ENCODE results near the gene ACSL3.

DNA sequence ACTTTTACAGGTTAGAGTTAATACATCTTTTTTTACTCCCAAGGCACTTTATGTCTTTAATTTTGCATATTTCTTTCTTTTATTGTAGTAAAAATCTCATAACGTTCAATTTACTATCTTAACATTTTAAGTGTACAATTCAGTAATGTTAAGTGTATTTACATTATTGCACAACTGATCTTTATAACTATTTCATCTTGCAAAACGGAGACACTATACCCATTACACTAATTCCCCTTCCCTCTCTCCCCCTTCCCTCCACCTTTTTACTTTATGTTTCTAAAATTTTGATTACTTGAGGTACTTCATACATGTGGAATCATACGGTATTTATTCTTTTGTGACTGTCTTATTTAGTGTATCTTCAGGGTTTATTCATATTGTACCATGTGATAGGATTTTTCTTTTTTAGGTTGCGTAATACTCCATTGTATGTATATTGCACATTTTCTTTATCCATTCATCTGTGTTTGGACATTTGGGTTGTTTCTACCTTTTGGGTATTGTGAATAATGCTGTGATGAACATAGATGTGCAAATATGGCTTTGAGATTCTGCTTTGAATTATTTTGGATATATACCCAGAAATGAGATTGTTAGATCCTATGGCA, 75.0 kb downstream of the ACSL3 start:
- TF ChIP-seq, protein P1, sequence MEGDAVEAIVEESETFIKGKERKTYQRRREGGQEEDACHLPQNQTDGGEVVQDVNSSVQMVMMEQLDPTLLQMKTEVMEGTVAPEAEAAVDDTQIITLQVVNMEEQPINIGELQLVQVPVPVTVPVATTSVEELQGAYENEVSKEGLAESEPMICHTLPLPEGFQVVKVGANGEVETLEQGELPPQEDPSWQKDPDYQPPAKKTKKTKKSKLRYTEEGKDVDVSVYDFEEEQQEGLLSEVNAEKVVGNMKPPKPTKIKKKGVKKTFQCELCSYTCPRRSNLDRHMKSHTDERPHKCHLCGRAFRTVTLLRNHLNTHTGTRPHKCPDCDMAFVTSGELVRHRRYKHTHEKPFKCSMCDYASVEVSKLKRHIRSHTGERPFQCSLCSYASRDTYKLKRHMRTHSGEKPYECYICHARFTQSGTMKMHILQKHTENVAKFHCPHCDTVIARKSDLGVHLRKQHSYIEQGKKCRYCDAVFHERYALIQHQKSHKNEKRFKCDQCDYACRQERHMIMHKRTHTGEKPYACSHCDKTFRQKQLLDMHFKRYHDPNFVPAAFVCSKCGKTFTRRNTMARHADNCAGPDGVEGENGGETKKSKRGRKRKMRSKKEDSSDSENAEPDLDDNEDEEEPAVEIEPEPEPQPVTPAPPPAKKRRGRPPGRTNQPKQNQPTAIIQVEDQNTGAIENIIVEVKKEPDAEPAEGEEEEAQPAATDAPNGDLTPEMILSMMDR (IDR thresholded peaks at IDR 0.05; ENCODE audit: low read length), result no peak
- no peak for TF ChIP-seq EZH2 (IDR thresholded peaks at IDR 0.05; ENCODE audit: borderline replicate concordance, low read length)
